K562 (cell line): ENCODE results near the gene HOXB4. TPM values are rescaled to one million over a fixed set of nuclear protein-coding genes. Genes with fewer than 3 reads are reported as not detected.

Source experiments
- ATAC-seq: fragments of 200-7000 bp; cut with Tn5 transposase; 3 replicates; pipeline ENCODE4 v1.9.1; 2020; ENCODE audit warnings: moderate library complexity
- BruUV-seq: library from RNA; stranded (reverse); fragments of 400-500 nt; replicated peaks from 2 replicates; lab custom pipeline; 2021; lab: Mats Ljungman, UMichigan
- CTCF ChIA-PET: fragments of 300-600 bp; formaldehyde crosslinking; extraction: SDS; loops from one replicate; lab custom pipeline; 2021; ENCODE audit warnings: low intra/inter-chr PET ratio; lab: Yijun Ruan, JAX
- POLR2A ChIA-PET: fragments of 300-600, 350-650 bp; sonication (Branson Sonifier 250); formaldehyde crosslinking; extraction: SDS; loops from one replicate; lab custom pipeline; 2021; ENCODE audit warnings: antibody characterized with exemption, inconsistent platforms; lab: Yijun Ruan, JAX
- DNase-seq, 4 experiments: peaks; one replicate each; pipeline versions ENCODE4 v3.0.0 to v3.0.0-alpha.2; 2011 to 2018; ENCODE audit warnings: low spot score in 3 of 4, mixed read lengths in 3 of 4; ENCODE audit errors: extremely low read depth in 1 of 4
- FAIRE-seq: peaks from 2 replicates; lab custom pipeline; 2011; peaks lifted over from hg19 to GRCh38; lab: Jason Lieb, UNC
- H2AFZ ChIP-seq: 2 replicates; pipeline ENCODE4 v1.6.0; 2011; ENCODE audit warnings: low read depth, low read length, control low read depth, inconsistent platforms
- H3K27ac ChIP-seq: fragments of 200-600 bp; 3 replicates; pipeline ENCODE4 v1.8.0; 2011; ENCODE audit warnings: low read depth, mild to moderate bottlenecking, control low read depth, inconsistent platforms, low read length, moderate library complexity, mixed read lengths; ENCODE audit errors: extremely low read depth
- H3K27me3 ChIP-seq, 2 experiments: fragments of 300-600 bp in 1 of 2; 2 replicates in 1 of 2; 3 replicates in 1 of 2; pipeline versions ENCODE4 v1.6.0 to v1.8.0; 2011; ENCODE audit warnings: inconsistent platforms in 2 of 2, low read length in 2 of 2, mild to moderate bottlenecking in 1 of 2, mixed read lengths in 1 of 2, moderate library complexity in 1 of 2; ENCODE audit not compliant: control insufficient read depth in 2 of 2, insufficient read depth in 2 of 2
- H3K36me3 ChIP-seq: fragments of 300-600 bp; 3 replicates; pipeline ENCODE4 v1.8.0; 2011; ENCODE audit warnings: mild to moderate bottlenecking, low read length, inconsistent platforms; ENCODE audit not compliant: control insufficient read depth, insufficient read depth
- H3K4me1 ChIP-seq, 2 experiments: fragments of 200-600 bp in 1 of 2; replicated peaks in 1 of 2; 2 replicates in 1 of 2; 3 replicates in 1 of 2; pipeline versions ENCODE4 v1.5.1 to v1.8.0; 2011; ENCODE audit warnings: inconsistent platforms in 2 of 2, low read length in 2 of 2, mild to moderate bottlenecking in 1 of 2, mixed read lengths in 1 of 2, moderate library complexity in 1 of 2; ENCODE audit not compliant: control insufficient read depth in 2 of 2, insufficient read depth in 2 of 2
- H3K4me2 ChIP-seq: 2 replicates; pipeline ENCODE4 v1.6.1; 2011; ENCODE audit warnings: low read length, control low read depth, inconsistent platforms, mixed read lengths; ENCODE audit not compliant: insufficient read depth
- H3K4me3 ChIP-seq: fragments of 200-600 bp; sonication (generic), shearing (Covaris generic); 2 replicates; pipeline ENCODE4 v1.5.1; 2016; ENCODE audit warnings: control low read depth, inconsistent platforms
- H3K79me2 ChIP-seq: fragments of 200-600 bp; 3 replicates; pipeline ENCODE4 v1.8.0; 2011; ENCODE audit warnings: low read length, inconsistent platforms; ENCODE audit not compliant: control insufficient read depth, insufficient read depth
- H3K9ac ChIP-seq, 2 experiments: 2 replicates each; pipeline versions ENCODE4 v1.6.0 to v1.6.1; 2011; ENCODE audit warnings: low read depth in 2 of 2, low read length in 2 of 2, control low read depth in 1 of 2, inconsistent platforms in 1 of 2, mild to moderate bottlenecking in 1 of 2, mixed read lengths in 1 of 2; ENCODE audit not compliant: insufficient read depth in 1 of 2
- H3K9me1 ChIP-seq: one replicate; pipeline ENCODE4 v1.6.0; 2011; ENCODE audit warnings: inconsistent platforms, mild to moderate bottlenecking, low read length, moderate library complexity; ENCODE audit not compliant: control insufficient read depth, insufficient read depth
- H3K9me3 ChIP-seq: replicated peaks from 2 replicates; pipeline ENCODE4 v1.5.1; 2011; ENCODE audit warnings: low read depth, low read length, inconsistent platforms; ENCODE audit not compliant: control insufficient read depth, insufficient read depth
- H4K20me1 ChIP-seq: replicated peaks from 2 replicates; pipeline ENCODE4 v1.6.1; 2011; ENCODE audit warnings: low read length, inconsistent platforms, mixed read lengths; ENCODE audit not compliant: control insufficient read depth, insufficient read depth
- DNMT1 ChIP-seq: fragments of 450-650 bp; IDR thresholded peaks from 2 replicates; pipeline ENCODE4 v1.6.1; 2016; ENCODE audit warnings: antibody characterized with exemption, mild to moderate bottlenecking
- ELF4 ChIP-seq: fragments of 450-650 bp; formaldehyde crosslinking; IDR thresholded peaks from 2 replicates; pipeline ENCODE4 v1.4.0; 2022; ENCODE audit warnings: missing genetic modification characterization
- MCM2 ChIP-seq: fragments of 450-650 bp; IDR thresholded peaks from 2 replicates; pipeline ENCODE4 v1.6.1; 2017; ENCODE audit warnings: low read depth, mild to moderate bottlenecking
- RFX5 ChIP-seq: IDR thresholded peaks from 2 replicates; pipeline ENCODE4 v1.6.1; 2011; ENCODE audit warnings: low read depth, mild to moderate bottlenecking, improper control_type of control experiment, low read length
- TAF15 ChIP-seq: fragments of 200-400 bp; formaldehyde crosslinking; IDR thresholded peaks from 2 replicates; pipeline ENCODE4 v1.6.1; 2017; ENCODE audit warnings: mild to moderate bottlenecking, low read depth, low read length, moderate library complexity
- TBP ChIP-seq: optimal IDR thresholded peaks from 2 replicates; pipeline ENCODE3; 2011; ENCODE audit warnings: low read depth, low read length, improper control_type of control experiment
- THRAP3 ChIP-seq: fragments of 450-650 bp; IDR thresholded peaks from 2 replicates; pipeline ENCODE4 v1.6.1; 2016; ENCODE audit warnings: mild to moderate bottlenecking, inconsistent platforms, borderline replicate concordance
- ZFP1 ChIP-seq: fragments of 450-650 bp; formaldehyde crosslinking; IDR thresholded peaks from 2 replicates; pipeline ENCODE4 v1.4.0; 2020; ENCODE audit warnings: mild to moderate bottlenecking, mixed read lengths
- ZNF133 ChIP-seq: fragments of 250-450 bp; sonication (Bioruptor Pico); IDR thresholded peaks from 2 replicates; pipeline ENCODE4 v1.4.0; 2020; ENCODE audit warnings: mild to moderate bottlenecking
- WGBS: fragments of 100-300 bp; shearing (Covaris generic); methylation state at CpG from one replicate; pipeline ENCODE4 v1.1.6; 2016; ENCODE audit warnings: low coverage, mixed read lengths; ENCODE audit not compliant: insufficient coverage; ENCODE audit errors: missing lambda C conversion rate; 5-methylcytosine and 5-hydroxymethylcytosine counted together
- in situ Hi-C: fragments of 300-500 bp; cut with MboI; formaldehyde crosslinking; loops from 4 replicates; pipeline ENCODE4 v1.15.0; 2018; ENCODE audit warnings: inconsistent platforms, mixed read lengths
- intact Hi-C: fragments of 100-400 bp; cut with micrococcal nuclease; formaldehyde crosslinking; loops from 2 replicates; pipeline ENCODE4 v1.14.2; 2022
- polyA plus RNA-seq, 8 experiments: library from polyadenylated mRNA; depleted of rRNA in 4 of 8; stranded (reverse) in 5 of 8; unstranded in 3 of 8; fragments of >200 nt; fragmentation: Nextera tagmentation in 2 of 8; fragmentation: Illumina TruSeq in 1 of 8; extraction: Ambion mirVana in 2 of 8; extraction: Trizol in 1 of 8; gene quantifications; 2 replicates each; pipeline versions ENCODE4 v1.2.1 to v1.2.3, GENCODE V29; 2011 to 2014; ENCODE audit warnings: inconsistent platforms in 1 of 8, missing spikeins in 1 of 8
- total RNA-seq, 7 experiments: library from RNA; depleted of rRNA in 6 of 7; stranded (reverse); fragments of >200 nt in 6 of 7; fragmentation: Illumina TruSeq in 2 of 7; extraction: Trizol in 2 of 7; gene quantifications; 2 replicates each; pipeline versions ENCODE4 v1.2.1 to v1.2.3, GENCODE V29; 2011 to 2021; ENCODE audit warnings: low replicate concordance in 1 of 7
- TF ChIP-seq, protein P1 (sequence below): fragments of 450-650 bp; IDR thresholded peaks from 2 replicates; pipeline ENCODE4 v1.7.1; 2018; ENCODE audit warnings: mild to moderate bottlenecking, low read depth; ENCODE audit not compliant: partially characterized antibody
- TF ChIP-seq, protein P2 (sequence below): sonication (generic); formaldehyde crosslinking; IDR thresholded peaks from 2 replicates; pipeline ENCODE4 v1.4.0; 2020; ENCODE audit warnings: mild to moderate bottlenecking, missing genetic modification reagents

HOXB4 gene
- total and polyA plus RNA-seq, 9 of the 15 experiments (the other 6 are each of a cell fraction or from before 2014, with no cell fraction given), result 1.6 to 34.9 (median 14.9) TPM

DNA sequence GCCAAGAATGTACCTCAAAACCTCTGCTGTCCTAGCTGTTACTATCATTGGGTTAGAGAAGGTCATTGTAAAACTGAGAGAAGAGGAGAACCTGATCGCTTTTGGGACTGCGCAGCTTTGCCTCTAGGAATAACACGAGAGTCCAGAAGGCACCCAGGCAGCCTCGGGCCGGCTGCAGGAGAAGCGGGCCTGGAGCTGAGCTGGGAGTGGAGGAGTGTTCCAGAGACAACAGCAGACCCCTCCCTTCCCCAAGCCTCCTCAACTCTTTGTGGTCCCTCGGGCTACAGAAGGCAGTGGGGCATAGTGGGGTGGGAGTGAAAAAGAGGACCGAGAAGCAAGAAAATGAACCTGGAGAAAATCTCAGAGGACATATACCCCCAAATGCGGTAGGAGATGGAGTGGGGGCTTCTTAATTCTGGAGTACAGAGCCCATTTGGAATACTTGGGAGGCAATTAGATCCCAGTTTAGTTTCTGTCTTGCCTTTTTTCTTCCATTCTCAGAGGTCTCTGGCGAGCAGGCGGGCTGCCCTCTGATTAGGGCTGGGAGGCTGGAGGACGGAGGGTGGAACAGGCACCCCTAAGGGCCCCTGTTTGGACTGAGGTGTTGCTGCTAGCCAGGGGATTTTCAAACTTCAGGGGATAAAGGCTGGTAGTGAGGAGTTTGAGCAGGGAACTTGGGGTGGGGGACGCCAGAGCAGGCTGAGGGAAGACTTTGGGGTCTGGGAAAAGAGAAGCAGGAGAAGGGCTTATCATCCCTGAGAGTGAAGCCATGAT is 19.9 kb downstream of the HOXB4 start:
- TF ChIP-seq MCM2 (no peak), TBP (no peak), RFX5 (no peak), ZFP1 (CRISPR knock-in tag) (no peak), DNMT1 (no peak), THRAP3 (no peak), ELF4 (CRISPR knock-in tag) (no peak), ZNF133 (CRISPR knock-in tag) (no peak), TAF15 (no peak)
- TF ChIP-seq, protein P1, sequence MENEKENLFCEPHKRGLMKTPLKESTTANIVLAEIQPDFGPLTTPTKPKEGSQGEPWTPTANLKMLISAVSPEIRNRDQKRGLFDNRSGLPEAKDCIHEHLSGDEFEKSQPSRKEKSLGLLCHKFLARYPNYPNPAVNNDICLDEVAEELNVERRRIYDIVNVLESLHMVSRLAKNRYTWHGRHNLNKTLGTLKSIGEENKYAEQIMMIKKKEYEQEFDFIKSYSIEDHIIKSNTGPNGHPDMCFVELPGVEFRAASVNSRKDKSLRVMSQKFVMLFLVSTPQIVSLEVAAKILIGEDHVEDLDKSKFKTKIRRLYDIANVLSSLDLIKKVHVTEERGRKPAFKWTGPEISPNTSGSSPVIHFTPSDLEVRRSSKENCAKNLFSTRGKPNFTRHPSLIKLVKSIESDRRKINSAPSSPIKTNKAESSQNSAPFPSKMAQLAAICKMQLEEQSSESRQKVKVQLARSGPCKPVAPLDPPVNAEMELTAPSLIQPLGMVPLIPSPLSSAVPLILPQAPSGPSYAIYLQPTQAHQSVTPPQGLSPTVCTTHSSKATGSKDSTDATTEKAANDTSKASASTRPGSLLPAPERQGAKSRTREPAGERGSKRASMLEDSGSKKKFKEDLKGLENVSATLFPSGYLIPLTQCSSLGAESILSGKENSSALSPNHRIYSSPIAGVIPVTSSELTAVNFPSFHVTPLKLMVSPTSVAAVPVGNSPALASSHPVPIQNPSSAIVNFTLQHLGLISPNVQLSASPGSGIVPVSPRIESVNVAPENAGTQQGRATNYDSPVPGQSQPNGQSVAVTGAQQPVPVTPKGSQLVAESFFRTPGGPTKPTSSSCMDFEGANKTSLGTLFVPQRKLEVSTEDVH, result no peak
- TF ChIP-seq, protein P2, sequence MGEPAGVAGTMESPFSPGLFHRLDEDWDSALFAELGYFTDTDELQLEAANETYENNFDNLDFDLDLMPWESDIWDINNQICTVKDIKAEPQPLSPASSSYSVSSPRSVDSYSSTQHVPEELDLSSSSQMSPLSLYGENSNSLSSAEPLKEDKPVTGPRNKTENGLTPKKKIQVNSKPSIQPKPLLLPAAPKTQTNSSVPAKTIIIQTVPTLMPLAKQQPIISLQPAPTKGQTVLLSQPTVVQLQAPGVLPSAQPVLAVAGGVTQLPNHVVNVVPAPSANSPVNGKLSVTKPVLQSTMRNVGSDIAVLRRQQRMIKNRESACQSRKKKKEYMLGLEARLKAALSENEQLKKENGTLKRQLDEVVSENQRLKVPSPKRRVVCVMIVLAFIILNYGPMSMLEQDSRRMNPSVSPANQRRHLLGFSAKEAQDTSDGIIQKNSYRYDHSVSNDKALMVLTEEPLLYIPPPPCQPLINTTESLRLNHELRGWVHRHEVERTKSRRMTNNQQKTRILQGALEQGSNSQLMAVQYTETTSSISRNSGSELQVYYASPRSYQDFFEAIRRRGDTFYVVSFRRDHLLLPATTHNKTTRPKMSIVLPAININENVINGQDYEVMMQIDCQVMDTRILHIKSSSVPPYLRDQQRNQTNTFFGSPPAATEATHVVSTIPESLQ (CRISPR knock-in tag), result no peak
- ChIA-PET CTCF (no interaction called here), POLR2A (interaction anchor here (0.5 to 3.4 kb wide), 3 partner anchors 8 to 22 kb away, joined by 3 to 21 read pairs (median 4); no protein-coding TSS in a partner anchor)
- DNase-seq, result no peak
- H3K36me3 ChIP-seq, result peaks cover 72% of the 10 kb centered on the region; the same call in 2 of the 3 replicates
- ATAC-seq, result no peak
- no peaks in the 10 kb centered on the region for H3K9me3 ChIP-seq
- peaks cover 6% of the 10 kb centered on the region for H3K9me1 ChIP-seq
- H3K4me2 ChIP-seq, result no peak overlapping the region
- no peak for FAIRE-seq
- WGBS, result 72% methylated on average over 13 of the region's 13 CpGs
- intact Hi-C loops, result no loop called here
- H3K27me3 ChIP-seq, result no peaks in the 10 kb centered on the region
- no TSS peak for BruUV-seq
- no peaks in the 10 kb centered on the region for H4K20me1 ChIP-seq
- H3K79me2 ChIP-seq, result peaks cover 51% of the 10 kb centered on the region
- H3K27ac ChIP-seq, result peak overlapping the region; percentile 2; the same call in 1 of the 3 replicates
- in situ Hi-C loops, result no loop called here
- H3K9ac ChIP-seq, result peak overlapping the region in 1 of 2 experiments; percentile 80; a peak in 2 of 4 replicates
- peaks cover 41 to 44% of the 10 kb centered on the region in 2 experiments for H3K4me1 ChIP-seq
- no peak overlapping the region for H3K4me3 ChIP-seq
- H2AFZ ChIP-seq, result no peak overlapping the region
